Stimulated activated memory B cell treated with anti-CD40 and anti-IgM and Interleukin-4, amounts not matched to agents 10 μg/mL and 1 μg/mL and 100 μg/mL, for 72 hours (primary cell): ENCODE results near the gene FAM13A.
"Not testable (repeated sequence)": the region's sequence is repeated elsewhere in the genome, so short reads cannot be mapped to it uniquely, and the experiment has no call there.

ENCODE experiments used
- ATAC-seq: fragments of 150-1000 bp; cut with Tn5 transposase; 2 replicates; pipeline ENCODE4 v1.10.0; 2021
- H3K27ac Mint-ChIP-seq: one replicate; pipeline ENCODE4 v1.8.0; 2022; ENCODE audit warnings: mild to moderate bottlenecking, mixed read lengths
- H3K27me3 Mint-ChIP-seq: one replicate; pipeline ENCODE4 v1.8.0; 2022; ENCODE audit warnings: mixed read lengths
- H3K36me3 Mint-ChIP-seq: one replicate; pipeline ENCODE4 v1.8.0; 2022; ENCODE audit warnings: mixed read lengths
- H3K4me1 Mint-ChIP-seq: one replicate; pipeline ENCODE4 v1.8.0; 2022; ENCODE audit warnings: mixed read lengths
- H3K4me3 Mint-ChIP-seq: one replicate; pipeline ENCODE4 v1.8.0; 2022; ENCODE audit warnings: mild to moderate bottlenecking, moderate library complexity, mixed read lengths
- H3K9me3 Mint-ChIP-seq: one replicate; pipeline ENCODE4 v1.8.0; 2022; ENCODE audit warnings: mixed read lengths

FAM13A gene

GRCh38 chr4:88887409-88887808, 169.6 kb downstream of the FAM13A start:
- not testable (repeated sequence) for H3K36me3 Mint-ChIP-seq, H3K4me3 Mint-ChIP-seq, H3K4me1 Mint-ChIP-seq, H3K9me3 Mint-ChIP-seq, H3K27ac Mint-ChIP-seq, H3K27me3 Mint-ChIP-seq, ATAC-seq

GRCh38 chr4:88881227-88881569, 175.8 kb downstream of the FAM13A start:
- H3K27ac Mint-ChIP-seq = no peak overlapping the region
- H3K9me3 Mint-ChIP-seq = no peaks in the 10 kb centered on the region
- no peaks in the 10 kb centered on the region for H3K36me3 Mint-ChIP-seq
- no peaks in the 10 kb centered on the region for H3K4me1 Mint-ChIP-seq
- H3K27me3 Mint-ChIP-seq = peaks cover 29% of the 10 kb centered on the region
- no peak for ATAC-seq
- no peak overlapping the region for H3K4me3 Mint-ChIP-seq

- Mint-ChIP-seq H3K9me3 (no peaks in the 10 kb centered on the region), H3K27ac (no peak overlapping the region), H3K36me3 (no peaks in the 10 kb centered on the region), H3K27me3 (peaks cover 29% of the 10 kb centered on the region), H3K4me3 (no peak overlapping the region), H3K4me1 (no peaks in the 10 kb centered on the region)
- no peak for ATAC-seq
Observed at GRCh38 chr4:88880501-88881226, 176.3 kb downstream of the FAM13A start.

DNA sequence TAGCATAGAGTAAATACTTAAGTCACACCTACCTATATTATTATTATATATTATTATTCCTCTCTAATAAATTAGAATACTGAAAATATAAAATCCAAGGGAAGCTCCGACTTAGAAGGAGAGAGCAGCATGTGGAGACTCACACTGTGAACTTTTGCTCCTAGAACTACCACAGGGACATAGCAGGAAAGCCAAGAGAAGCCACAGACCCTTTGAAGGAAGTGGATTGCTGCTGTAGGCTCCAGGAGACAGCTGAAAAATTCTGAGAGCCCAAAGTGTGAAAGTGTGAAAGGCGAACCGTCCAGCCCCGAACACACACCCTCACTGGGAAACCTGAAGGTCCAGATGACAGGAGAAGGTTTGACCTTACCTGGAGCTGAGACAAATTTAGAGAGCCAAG, 177.0 kb downstream of the FAM13A start:
- no peaks in the 10 kb centered on the region for H3K36me3 Mint-ChIP-seq
- no peak for ATAC-seq
- H3K27me3 Mint-ChIP-seq = peaks cover 29% of the 10 kb centered on the region
- no peaks in the 10 kb centered on the region for H3K4me1 Mint-ChIP-seq
- no peaks in the 10 kb centered on the region for H3K9me3 Mint-ChIP-seq
- H3K4me3 Mint-ChIP-seq = no peak overlapping the region
- no peak overlapping the region for H3K27ac Mint-ChIP-seq

DNA sequence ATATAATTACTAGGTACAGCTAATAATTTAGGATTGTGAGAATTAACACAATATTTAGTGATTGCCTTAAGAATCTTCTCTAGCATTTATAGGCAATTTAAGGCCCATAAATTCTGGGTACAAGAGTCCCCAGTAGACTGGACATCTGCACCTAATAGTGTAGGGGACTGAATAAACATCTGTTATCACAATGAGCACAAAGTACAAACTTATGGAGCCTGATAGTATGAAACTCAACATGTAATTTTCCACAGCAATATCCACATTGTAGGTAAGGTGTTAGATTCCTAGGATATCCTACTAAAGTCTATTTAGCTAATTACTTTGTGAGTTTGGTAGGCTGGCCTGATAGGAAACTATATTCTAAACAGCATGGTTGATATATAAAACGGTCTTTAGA, 178.3 kb downstream of the FAM13A start:
- no peaks in the 10 kb centered on the region for H3K36me3 Mint-ChIP-seq
- ATAC-seq = no peak
- H3K4me3 Mint-ChIP-seq = no peak overlapping the region
- peaks cover 29% of the 10 kb centered on the region for H3K27me3 Mint-ChIP-seq
- no peaks in the 10 kb centered on the region for H3K4me1 Mint-ChIP-seq
- H3K9me3 Mint-ChIP-seq = no peaks in the 10 kb centered on the region
- no peak overlapping the region for H3K27ac Mint-ChIP-seq

- Mint-ChIP-seq H3K27me3 (peaks cover 29% of the 10 kb centered on the region), H3K36me3 (no peaks in the 10 kb centered on the region), H3K27ac (no peak overlapping the region), H3K9me3 (no peaks in the 10 kb centered on the region), H3K4me3 (no peak overlapping the region), H3K4me1 (no peaks in the 10 kb centered on the region)
- no peak for ATAC-seq
Observed at GRCh38 chr4:88870428-88870827, 186.6 kb downstream of the FAM13A start.

- no peaks in the 10 kb centered on the region for H3K4me1 Mint-ChIP-seq
- ATAC-seq = no peak
- H3K4me3 Mint-ChIP-seq = no peak overlapping the region
Observed at GRCh38 chr4:88868510-88868909, 188.5 kb downstream of the FAM13A start.

DNA sequence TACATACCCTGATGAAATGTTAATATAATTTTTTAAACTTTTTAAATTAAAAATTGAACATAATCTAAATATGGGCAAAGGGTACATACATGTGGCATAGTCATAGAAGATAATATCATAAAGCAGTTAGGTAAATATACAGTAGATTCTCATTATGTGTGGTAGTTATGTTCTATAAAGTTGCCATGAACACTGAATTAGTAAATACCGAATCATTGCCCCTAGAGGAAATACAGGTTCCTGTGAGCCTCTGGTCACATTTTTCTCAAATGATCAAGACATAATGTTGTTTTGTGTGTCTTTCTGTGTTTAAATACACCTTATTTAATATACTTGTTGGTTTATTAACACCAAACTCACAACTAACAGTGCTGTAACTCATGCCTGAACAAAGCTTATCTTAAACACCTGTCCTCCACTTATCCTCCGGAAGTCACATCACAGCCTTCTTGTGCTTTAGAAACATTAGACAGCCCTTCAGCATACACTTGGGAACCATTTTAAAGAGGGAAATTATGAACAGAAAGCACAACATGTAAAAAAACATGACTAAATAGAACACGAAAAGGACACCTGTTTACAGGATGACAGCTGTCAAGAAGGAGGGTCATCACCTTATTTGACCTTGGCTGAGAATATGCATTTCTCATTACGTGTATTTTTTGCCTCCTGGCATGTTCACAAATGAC, 190.0 kb downstream of the FAM13A start:
- Mint-ChIP-seq H3K36me3 (no peaks in the 10 kb centered on the region), H3K4me3 (no peak overlapping the region), H3K27ac (no peak overlapping the region), H3K4me1 (no peaks in the 10 kb centered on the region), H3K9me3 (no peaks in the 10 kb centered on the region), H3K27me3 (peaks cover 16% of the 10 kb centered on the region)
- no peak for ATAC-seq

More at GRCh38 chr4:88868510-88868909, 188.5 kb downstream of the FAM13A start:
- peaks cover 29% of the 10 kb centered on the region for H3K27me3 Mint-ChIP-seq
- H3K9me3 Mint-ChIP-seq = no peaks in the 10 kb centered on the region
- H3K36me3 Mint-ChIP-seq = no peaks in the 10 kb centered on the region
- no peak overlapping the region for H3K27ac Mint-ChIP-seq

- no peak overlapping the region for H3K4me3 Mint-ChIP-seq
- no peak overlapping the region for H3K27ac Mint-ChIP-seq
- no peaks in the 10 kb centered on the region for H3K4me1 Mint-ChIP-seq
- H3K27me3 Mint-ChIP-seq = peaks cover 16% of the 10 kb centered on the region
- H3K36me3 Mint-ChIP-seq = no peaks in the 10 kb centered on the region
- no peak for ATAC-seq
- H3K9me3 Mint-ChIP-seq = no peaks in the 10 kb centered on the region
Observed at GRCh38 chr4:88865466-88865865, 191.5 kb downstream of the FAM13A start.

DNA sequence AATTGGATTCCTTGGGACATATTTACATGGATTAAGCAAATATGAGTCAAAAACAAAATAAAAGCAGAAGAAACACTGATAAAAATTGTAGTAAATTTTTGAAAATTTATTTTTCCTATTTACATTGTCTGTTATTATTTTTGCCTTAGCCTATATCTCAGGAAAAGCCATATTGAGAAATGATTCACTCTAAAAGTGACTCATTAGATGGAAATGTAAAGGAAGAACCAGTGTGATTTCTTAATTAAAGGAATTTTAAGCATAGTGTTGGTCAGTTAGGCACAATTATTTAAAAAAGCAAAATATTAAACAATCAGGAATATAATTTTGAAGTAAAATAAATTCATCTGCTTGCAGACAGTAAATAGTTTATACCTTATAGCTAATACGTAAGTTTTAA, 191.9 kb downstream of the FAM13A start:
- no peak overlapping the region for H3K4me3 Mint-ChIP-seq

GRCh38 chr4:88860586-88860985, 196.4 kb downstream of the FAM13A start:
- H3K36me3 Mint-ChIP-seq = no peaks in the 10 kb centered on the region
- H3K27me3 Mint-ChIP-seq = no peaks in the 10 kb centered on the region
- H3K27ac Mint-ChIP-seq = no peak overlapping the region
- peaks cover 15% of the 10 kb centered on the region for H3K4me1 Mint-ChIP-seq
- H3K4me3 Mint-ChIP-seq = no peak overlapping the region
- no peak for ATAC-seq
- H3K9me3 Mint-ChIP-seq = no peaks in the 10 kb centered on the region

More for the DNA sequence above, 191.9 kb downstream of the FAM13A start:
- H3K27me3 Mint-ChIP-seq = peaks cover 16% of the 10 kb centered on the region
- no peak for ATAC-seq
- H3K27ac Mint-ChIP-seq = no peak overlapping the region
- H3K36me3 Mint-ChIP-seq = no peaks in the 10 kb centered on the region
- H3K9me3 Mint-ChIP-seq = no peaks in the 10 kb centered on the region
- H3K4me1 Mint-ChIP-seq = no peaks in the 10 kb centered on the region

- Mint-ChIP-seq H3K27ac (no peak overlapping the region), H3K4me1 (peaks cover 15% of the 10 kb centered on the region), H3K36me3 (no peaks in the 10 kb centered on the region), H3K27me3 (no peaks in the 10 kb centered on the region), H3K9me3 (no peaks in the 10 kb centered on the region), H3K4me3 (no peak overlapping the region)
- ATAC-seq = peak; percentile 38
Observed at GRCh38 chr4:88859191-88859812, 197.7 kb downstream of the FAM13A start.

GRCh38 chr4:88858752-88859151, 198.2 kb downstream of the FAM13A start:
- Mint-ChIP-seq H3K4me3 (no peak overlapping the region), H3K27ac (no peak overlapping the region), H3K36me3 (no peaks in the 10 kb centered on the region), H3K4me1 (peaks cover 15% of the 10 kb centered on the region), H3K27me3 (no peaks in the 10 kb centered on the region), H3K9me3 (no peaks in the 10 kb centered on the region)
- peak; percentile 72 for ATAC-seq

DNA sequence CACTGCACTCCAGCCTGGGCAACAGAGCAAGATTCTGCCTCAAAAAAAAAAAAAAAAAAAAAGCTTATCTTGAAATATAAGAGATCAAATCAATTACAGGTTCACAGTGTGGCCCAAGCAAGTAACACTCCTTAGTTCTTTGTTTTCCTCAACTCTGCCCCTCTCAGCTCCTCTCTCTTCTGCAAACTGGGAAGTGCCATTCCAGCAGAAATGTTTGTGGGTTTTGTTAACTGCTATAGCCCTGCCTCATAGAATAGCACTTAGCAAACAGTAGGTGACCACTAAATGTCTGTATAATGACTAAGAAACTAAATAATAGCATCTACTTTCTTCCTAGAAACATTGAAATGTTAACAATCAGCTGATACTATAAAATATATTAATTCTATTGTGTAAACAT, 199.4 kb downstream of the FAM13A start:
- no peak overlapping the region for H3K27ac Mint-ChIP-seq
- no peaks in the 10 kb centered on the region for H3K27me3 Mint-ChIP-seq
- ATAC-seq = no peak
- peaks cover 15% of the 10 kb centered on the region for H3K4me1 Mint-ChIP-seq
- no peaks in the 10 kb centered on the region for H3K9me3 Mint-ChIP-seq
- no peak overlapping the region for H3K4me3 Mint-ChIP-seq
- no peaks in the 10 kb centered on the region for H3K36me3 Mint-ChIP-seq

DNA sequence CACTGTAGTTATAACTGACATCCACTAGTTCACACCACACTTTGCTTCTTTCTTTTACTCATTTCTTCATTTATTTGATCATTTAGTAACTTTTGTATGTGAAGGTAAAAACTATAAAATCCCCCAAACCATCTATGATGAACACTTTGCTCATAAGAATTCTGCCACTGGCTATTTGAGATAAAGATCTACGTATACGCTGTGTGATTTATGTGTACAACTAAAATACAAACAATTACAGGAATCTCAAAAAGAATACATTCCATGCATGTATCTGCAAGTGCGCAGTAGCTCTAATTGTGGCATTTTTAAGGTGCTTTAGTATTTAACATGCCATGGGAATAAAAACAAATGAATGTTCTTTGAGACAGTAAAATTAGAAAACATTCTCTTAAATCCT, 202.5 kb downstream of the FAM13A start:
- ATAC-seq = no peak

DNA sequence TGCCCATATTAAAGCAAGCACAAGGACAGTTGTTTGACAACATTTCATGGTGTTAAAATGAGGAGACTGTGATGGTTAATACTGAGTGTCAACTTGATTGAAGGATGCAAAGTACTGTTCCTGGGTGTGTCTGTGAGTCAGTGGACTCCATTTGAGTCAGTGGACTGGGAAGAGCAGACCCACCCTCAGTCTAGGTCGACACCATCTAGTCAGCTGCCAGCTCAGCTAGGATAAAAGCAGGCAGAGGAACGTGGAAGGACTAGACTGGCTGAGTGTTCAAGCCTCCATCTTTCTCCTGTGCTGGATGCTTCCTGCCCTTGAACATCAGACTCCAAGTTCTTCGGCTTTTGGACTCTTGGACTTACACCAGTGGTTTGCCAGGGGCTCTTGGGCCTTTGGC, 203.4 kb downstream of the FAM13A start:
- H3K36me3 Mint-ChIP-seq, H3K27me3 Mint-ChIP-seq, H3K27ac Mint-ChIP-seq, H3K4me1 Mint-ChIP-seq, ATAC-seq, H3K4me3 Mint-ChIP-seq, H3K9me3 Mint-ChIP-seq: not testable (repeated sequence)

More for the DNA sequence above, 202.5 kb downstream of the FAM13A start:
- peaks cover 14% of the 10 kb centered on the region for H3K4me1 Mint-ChIP-seq
- H3K27ac Mint-ChIP-seq = no peak overlapping the region
- no peaks in the 10 kb centered on the region for H3K36me3 Mint-ChIP-seq
- H3K9me3 Mint-ChIP-seq = no peaks in the 10 kb centered on the region
- H3K27me3 Mint-ChIP-seq = peaks cover 7% of the 10 kb centered on the region
- H3K4me3 Mint-ChIP-seq = no peak overlapping the region
